Measurements from ENCODE around the gene POMT1. TPM values are rescaled to one million over a fixed set of nuclear protein-coding genes. Genes with fewer than 3 reads are reported as not detected.

The POMT1 gene
- total RNA-seq, 1 experiment from 2014 or later: 29.0 TPM

- H3K27ac ChIP-seq (ENCODE audit: low read length): no peak overlapping the region
- H3K9me3 ChIP-seq (ENCODE audit: low read length): no peaks in the 10 kb centered on the region
- H3K4me3 ChIP-seq (ENCODE audit: low read length): no peak overlapping the region
- no peak overlapping the region for H2AFZ ChIP-seq (ENCODE audit: low read length)
- no peaks in the 10 kb centered on the region for H3K9me2 ChIP-seq (replicated peaks; ENCODE audit: insufficient read depth, low read length)
- no peaks in the 10 kb centered on the region for H3K36me3 ChIP-seq (ENCODE audit: insufficient read depth, low read length)
- no peak for DNase-seq
- H3K79me2 ChIP-seq (ENCODE audit: low read length): peaks cover 14% of the 10 kb centered on the region
- H3K4me2 ChIP-seq (ENCODE audit: low read depth, low read length, poor library complexity, severe bottlenecking): no peak overlapping the region
- H3K9ac ChIP-seq (ENCODE audit: low read length): no peak overlapping the region
- peaks cover 14% of the 10 kb centered on the region for H3K4me1 ChIP-seq (ENCODE audit: low read length)
- H4K20me1 ChIP-seq (ENCODE audit: insufficient read depth, low read depth, low read length): no peaks in the 10 kb centered on the region
- H3K27me3 ChIP-seq (ENCODE audit: low read length): no peaks in the 10 kb centered on the region
Observed at GRCh38 chr9:131528186-131528585, 25.5 kb downstream of the POMT1 start.

- no peaks in the 10 kb centered on the region for H3K36me3 ChIP-seq (ENCODE audit: insufficient read depth, low read length)
- peaks cover 14% of the 10 kb centered on the region for H3K79me2 ChIP-seq (ENCODE audit: low read length)
- no peak overlapping the region for H3K27ac ChIP-seq (ENCODE audit: low read length)
- H3K4me3 ChIP-seq (ENCODE audit: low read length): no peak overlapping the region
- DNase-seq: no peak
- H4K20me1 ChIP-seq (ENCODE audit: insufficient read depth, low read depth, low read length): no peaks in the 10 kb centered on the region
- H3K9me3 ChIP-seq (ENCODE audit: low read length): no peaks in the 10 kb centered on the region
- no peak overlapping the region for H3K4me2 ChIP-seq (ENCODE audit: low read depth, low read length, poor library complexity, severe bottlenecking)
- no peaks in the 10 kb centered on the region for H3K9me2 ChIP-seq (replicated peaks; ENCODE audit: insufficient read depth, low read length)
- H3K4me1 ChIP-seq (ENCODE audit: low read length): peaks cover 14% of the 10 kb centered on the region
- H2AFZ ChIP-seq (ENCODE audit: low read length): no peak overlapping the region
- H3K27me3 ChIP-seq (ENCODE audit: low read length): no peaks in the 10 kb centered on the region
- H3K9ac ChIP-seq (ENCODE audit: low read length): no peak overlapping the region
Observed at GRCh38 chr9:131528886-131529505, 26.3 kb downstream of the POMT1 start.

GRCh38 chr9:131529597-131530545, 27.2 kb downstream of the POMT1 start:
- Histone ChIP-seq H3K27ac (ENCODE audit: low read length) (peak overlapping the region; percentile 26; the same call in 1 of the 2 replicates), H3K9ac (ENCODE audit: low read length) (peak overlapping the region; percentile 97), H2AFZ (ENCODE audit: low read length) (no peak overlapping the region), H3K27me3 (ENCODE audit: low read length) (no peaks in the 10 kb centered on the region), H3K4me2 (ENCODE audit: low read depth, low read length, poor library complexity, severe bottlenecking) (peak overlapping the region; percentile 99), H3K4me3 (ENCODE audit: low read length) (peak overlapping the region; percentile 98), H3K4me1 (ENCODE audit: low read length) (peaks cover 14% of the 10 kb centered on the region), H3K79me2 (ENCODE audit: low read length) (peaks cover 14% of the 10 kb centered on the region), H3K9me2 (replicated peaks; ENCODE audit: insufficient read depth, low read length) (no peaks in the 10 kb centered on the region), H3K36me3 (ENCODE audit: insufficient read depth, low read length) (no peaks in the 10 kb centered on the region), H4K20me1 (ENCODE audit: insufficient read depth, low read depth, low read length) (no peaks in the 10 kb centered on the region), H3K9me3 (ENCODE audit: low read length) (no peaks in the 10 kb centered on the region)
- no peak for DNase-seq

- H3K36me3 ChIP-seq (ENCODE audit: insufficient read depth, low read length): no peaks in the 10 kb centered on the region
- H3K9me2 ChIP-seq (replicated peaks; ENCODE audit: insufficient read depth, low read length): no peaks in the 10 kb centered on the region
- peak overlapping the region; percentile 98 for H3K4me3 ChIP-seq (ENCODE audit: low read length)
- peak overlapping the region; percentile 99 for H3K4me2 ChIP-seq (ENCODE audit: low read depth, low read length, poor library complexity, severe bottlenecking)
- peak; percentile 62 for DNase-seq
- H3K9me3 ChIP-seq (ENCODE audit: low read length): no peaks in the 10 kb centered on the region
- H4K20me1 ChIP-seq (ENCODE audit: insufficient read depth, low read depth, low read length): no peaks in the 10 kb centered on the region
- peak overlapping the region; percentile 26; the same call in 1 of the 2 replicates for H3K27ac ChIP-seq (ENCODE audit: low read length)
- peak overlapping the region; percentile 97 for H3K9ac ChIP-seq (ENCODE audit: low read length)
- peaks cover 14% of the 10 kb centered on the region for H3K4me1 ChIP-seq (ENCODE audit: low read length)
- H3K27me3 ChIP-seq (ENCODE audit: low read length): no peaks in the 10 kb centered on the region
- peak overlapping the region; percentile 78; the same call in 1 of the 2 replicates for H2AFZ ChIP-seq (ENCODE audit: low read length)
- peaks cover 14% of the 10 kb centered on the region for H3K79me2 ChIP-seq (ENCODE audit: low read length)
Observed at GRCh38 chr9:131530546-131530919, 27.8 kb downstream of the POMT1 start.

- H3K9me2 ChIP-seq (replicated peaks; ENCODE audit: insufficient read depth, low read length): no peaks in the 10 kb centered on the region
- H3K36me3 ChIP-seq (ENCODE audit: insufficient read depth, low read length): no peaks in the 10 kb centered on the region
- H3K4me2 ChIP-seq (ENCODE audit: low read depth, low read length, poor library complexity, severe bottlenecking): peak within 1 kb of the TSS; percentile 99
- peak within 1 kb of the TSS; percentile 91; the same call in 1 of the 2 replicates for H2AFZ ChIP-seq (ENCODE audit: low read length)
- peak within 1 kb of the TSS; percentile 98 for H3K4me3 ChIP-seq (ENCODE audit: low read length)
- H3K79me2 ChIP-seq (ENCODE audit: low read length): peaks cover 14% of the 10 kb centered on the region
- no peaks in the 10 kb centered on the region for H3K9me3 ChIP-seq (ENCODE audit: low read length)
- H3K4me1 ChIP-seq (ENCODE audit: low read length): peaks cover 14% of the 10 kb centered on the region
- peak within 1 kb of the TSS; percentile 26; the same call in 1 of the 2 replicates for H3K27ac ChIP-seq (ENCODE audit: low read length)
- H4K20me1 ChIP-seq (ENCODE audit: insufficient read depth, low read depth, low read length): no peaks in the 10 kb centered on the region
- H3K9ac ChIP-seq (ENCODE audit: low read length): peak within 1 kb of the TSS; percentile 97
- H3K27me3 ChIP-seq (ENCODE audit: low read length): no peaks in the 10 kb centered on the region
- DNase-seq: peak; percentile 93
Observed at GRCh38 chr9:131530920-131531832, 28.5 kb downstream of the POMT1 start, which contains the start of gene UCK1. TSS of gene UCK1 (minus strand) at chr9:131531263. CDS start at chr9:131531174, 89 bp downstream.

- no peak overlapping the region for H3K4me2 ChIP-seq (ENCODE audit: low read depth, low read length, poor library complexity, severe bottlenecking)
- H3K4me1 ChIP-seq (ENCODE audit: low read length): peaks cover 11% of the 10 kb centered on the region
- no peaks in the 10 kb centered on the region for H3K9me2 ChIP-seq (replicated peaks; ENCODE audit: insufficient read depth, low read length)
- H3K9me3 ChIP-seq (ENCODE audit: low read length): no peaks in the 10 kb centered on the region
- no peak overlapping the region for H2AFZ ChIP-seq (ENCODE audit: low read length)
- H3K36me3 ChIP-seq (ENCODE audit: insufficient read depth, low read length): no peaks in the 10 kb centered on the region
- H3K4me3 ChIP-seq (ENCODE audit: low read length): no peak overlapping the region
- no peak overlapping the region for H3K27ac ChIP-seq (ENCODE audit: low read length)
- DNase-seq: no peak
- H3K9ac ChIP-seq (ENCODE audit: low read length): no peak overlapping the region
- H4K20me1 ChIP-seq (ENCODE audit: insufficient read depth, low read depth, low read length): no peaks in the 10 kb centered on the region
- no peaks in the 10 kb centered on the region for H3K27me3 ChIP-seq (ENCODE audit: low read length)
- H3K79me2 ChIP-seq (ENCODE audit: low read length): peaks cover 11% of the 10 kb centered on the region
Observed at GRCh38 chr9:131534721-131535237, 32.1 kb downstream of the POMT1 start.

- no peak overlapping the region for H3K4me2 ChIP-seq (ENCODE audit: low read depth, low read length, poor library complexity, severe bottlenecking)
- DNase-seq: no peak
- H3K4me1 ChIP-seq (ENCODE audit: low read length): no peaks in the 10 kb centered on the region
- H3K27me3 ChIP-seq (ENCODE audit: low read length): no peaks in the 10 kb centered on the region
- no peaks in the 10 kb centered on the region for H3K36me3 ChIP-seq (ENCODE audit: insufficient read depth, low read length)
- H3K79me2 ChIP-seq (ENCODE audit: low read length): no peaks in the 10 kb centered on the region
- no peak overlapping the region for H3K27ac ChIP-seq (ENCODE audit: low read length)
- no peaks in the 10 kb centered on the region for H3K9me3 ChIP-seq (ENCODE audit: low read length)
- no peak overlapping the region for H3K9ac ChIP-seq (ENCODE audit: low read length)
- H2AFZ ChIP-seq (ENCODE audit: low read length): no peak overlapping the region
- H3K9me2 ChIP-seq (replicated peaks; ENCODE audit: insufficient read depth, low read length): no peaks in the 10 kb centered on the region
- no peak overlapping the region for H3K4me3 ChIP-seq (ENCODE audit: low read length)
- no peaks in the 10 kb centered on the region for H4K20me1 ChIP-seq (ENCODE audit: insufficient read depth, low read depth, low read length)
Observed at GRCh38 chr9:131537946-131538345, 35.2 kb downstream of the POMT1 start.
